CD4-positive, alpha-beta memory T cell (primary cell): ENCODE results near the gene TBL1X. TPM values are rescaled to one million over a fixed set of nuclear protein-coding genes. Genes with fewer than 3 reads are reported as not detected.

Experiments
- CTCF ChIA-PET: fragments of 350-600 bp; sonication (Branson Sonifier 250); formaldehyde crosslinking; loops from one replicate; lab custom pipeline; 2021; ENCODE audit warnings: inconsistent platforms; ENCODE audit not compliant: partially characterized antibody; lab: Charles Lee
- POLR2A ChIA-PET: fragments of 350-600 bp; sonication (Branson Sonifier 250); formaldehyde crosslinking; loops from one replicate; lab custom pipeline; 2021; ENCODE audit not compliant: partially characterized antibody; lab: Charles Lee
- DNase-seq, 5 donors: peaks; one replicate each; pipeline versions ENCODE4 v3.0.0 to v3.0.0-alpha.2; 2020 to 2022; ENCODE audit warnings: mixed read lengths in 1 of 5
- H3K27ac ChIP-seq: one replicate; pipeline ENCODE4 v1.7.0; 2013; ENCODE audit warnings: low read depth, low read length
- H3K27me3 ChIP-seq: 2 replicates; pipeline ENCODE4 v1.7.0; 2013; ENCODE audit warnings: mild to moderate bottlenecking, low read length, moderate library complexity; ENCODE audit not compliant: insufficient read depth
- H3K36me3 ChIP-seq: 2 replicates; pipeline ENCODE4 v1.7.0; 2013; ENCODE audit warnings: mild to moderate bottlenecking, low read length, moderate library complexity; ENCODE audit not compliant: insufficient read depth
- H3K4me1 ChIP-seq: 2 replicates; pipeline ENCODE4 v1.7.0; 2013; ENCODE audit warnings: mild to moderate bottlenecking, low read length, moderate library complexity; ENCODE audit not compliant: insufficient read depth
- H3K4me3 ChIP-seq, 2 donors: one replicate each; pipeline ENCODE4 v1.7.0; 2013; ENCODE audit warnings: low read length in 2 of 2, mild to moderate bottlenecking in 1 of 2
- H3K9me3 ChIP-seq, 2 donors: one replicate each; pipeline ENCODE4 v1.7.0; 2013; ENCODE audit warnings: low read length in 2 of 2, control low read depth in 1 of 2; ENCODE audit not compliant: control insufficient read depth in 1 of 2
- H3K27ac Mint-ChIP-seq, 7 donors: one replicate each; pipeline ENCODE4 v1.8.0; 2020 to 2021; ENCODE audit warnings: mixed read lengths in 7 of 7, mild to moderate bottlenecking in 6 of 7, inconsistent platforms in 3 of 7, moderate library complexity in 3 of 7
- H3K27me3 Mint-ChIP-seq, 2 donors: one replicate each; pipeline ENCODE4 v1.8.0; 2020 to 2021; ENCODE audit warnings: mixed read lengths in 2 of 2
- H3K36me3 Mint-ChIP-seq, 2 donors: one replicate each; pipeline ENCODE4 v1.8.0; 2020 to 2021; ENCODE audit warnings: mixed read lengths in 2 of 2, inconsistent platforms in 1 of 2, mild to moderate bottlenecking in 1 of 2
- H3K4me1 Mint-ChIP-seq, 4 donors: one replicate each; pipeline ENCODE4 v1.8.0; 2020 to 2021; ENCODE audit warnings: mixed read lengths in 4 of 4, mild to moderate bottlenecking in 1 of 4
- H3K4me3 Mint-ChIP-seq, 8 donors: one replicate each; pipeline ENCODE4 v1.8.0; 2020 to 2021; ENCODE audit warnings: mixed read lengths in 8 of 8, mild to moderate bottlenecking in 7 of 8, moderate library complexity in 6 of 8, inconsistent platforms in 3 of 8
- H3K9me3 Mint-ChIP-seq, 8 donors: one replicate each; pipeline ENCODE4 v1.8.0; 2020 to 2021; ENCODE audit warnings: mixed read lengths in 8 of 8, mild to moderate bottlenecking in 5 of 8, inconsistent platforms in 3 of 8, moderate library complexity in 1 of 8
- intact Hi-C: fragments of 100-400 bp; cut with micrococcal nuclease; formaldehyde crosslinking; loops from one replicate; pipeline ENCODE4 v1.15.1; 2023
- polyA plus RNA-seq, 2 donors: library from polyadenylated mRNA; unstranded; fragments of 300-500 nt; fragmentation: Illumina TruSeq; gene quantifications; one replicate each; pipeline ENCODE4 v1.2.3, GENCODE V29; 2021
- total RNA-seq, 2 experiments: library from RNA; stranded (reverse); gene quantifications; one replicate each; pipeline ENCODE4 v1.2.3, GENCODE V29; 2021

Gene TBL1X
- total and polyA plus RNA-seq, 4 experiments from 2014 or later: 6.1 to 50.5 (median 34.3) TPM

DNA sequence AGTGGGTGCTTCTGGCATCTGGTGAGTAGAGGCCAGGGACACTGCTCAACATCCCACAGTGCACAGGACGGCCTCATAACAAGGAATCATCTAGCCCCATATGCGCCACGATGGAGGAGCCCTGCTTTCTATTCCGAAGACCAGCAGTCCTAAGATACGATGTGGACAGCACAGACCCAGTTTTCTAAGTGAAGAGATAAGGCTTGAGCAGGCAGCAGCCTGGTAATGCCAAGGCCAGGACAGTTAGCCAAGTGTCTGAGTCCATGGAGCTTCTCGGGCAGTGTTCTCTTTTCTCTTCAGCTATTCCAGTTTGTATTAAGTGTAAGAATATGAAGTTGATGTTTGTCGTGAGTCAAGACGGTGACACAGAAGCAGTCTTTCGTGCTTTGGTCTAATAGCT is 112.7 kb downstream of the TBL1X start:
- H3K4me3 Mint-ChIP-seq: no peak overlapping the region
- Histone ChIP-seq H3K4me1 (peaks cover 11% of the 10 kb centered on the region), H3K9me3 (no peaks in the 10 kb centered on the region), H3K27ac (no peak overlapping the region), H3K4me3 (no peak overlapping the region), H3K27me3 (no peaks in the 10 kb centered on the region), H3K36me3 (no peaks in the 10 kb centered on the region)
- intact Hi-C loops: no loop called here
- H3K36me3 Mint-ChIP-seq: peaks cover 0 to 4% of the 10 kb centered on the region in 2 donors
- ChIA-PET CTCF (no interaction called here), POLR2A (no interaction called here)
- H3K9me3 Mint-ChIP-seq: peaks cover 0 to 1% (median 0%) of the 10 kb centered on the region in 8 donors
- DNase-seq: no peak
- H3K27me3 Mint-ChIP-seq: no peaks in the 10 kb centered on the region
- H3K4me1 Mint-ChIP-seq: peaks cover 6 to 24% (median 9%) of the 10 kb centered on the region in 4 donors
- peak overlapping the region in 1 of 7 donors; percentile 17 for H3K27ac Mint-ChIP-seq

DNA sequence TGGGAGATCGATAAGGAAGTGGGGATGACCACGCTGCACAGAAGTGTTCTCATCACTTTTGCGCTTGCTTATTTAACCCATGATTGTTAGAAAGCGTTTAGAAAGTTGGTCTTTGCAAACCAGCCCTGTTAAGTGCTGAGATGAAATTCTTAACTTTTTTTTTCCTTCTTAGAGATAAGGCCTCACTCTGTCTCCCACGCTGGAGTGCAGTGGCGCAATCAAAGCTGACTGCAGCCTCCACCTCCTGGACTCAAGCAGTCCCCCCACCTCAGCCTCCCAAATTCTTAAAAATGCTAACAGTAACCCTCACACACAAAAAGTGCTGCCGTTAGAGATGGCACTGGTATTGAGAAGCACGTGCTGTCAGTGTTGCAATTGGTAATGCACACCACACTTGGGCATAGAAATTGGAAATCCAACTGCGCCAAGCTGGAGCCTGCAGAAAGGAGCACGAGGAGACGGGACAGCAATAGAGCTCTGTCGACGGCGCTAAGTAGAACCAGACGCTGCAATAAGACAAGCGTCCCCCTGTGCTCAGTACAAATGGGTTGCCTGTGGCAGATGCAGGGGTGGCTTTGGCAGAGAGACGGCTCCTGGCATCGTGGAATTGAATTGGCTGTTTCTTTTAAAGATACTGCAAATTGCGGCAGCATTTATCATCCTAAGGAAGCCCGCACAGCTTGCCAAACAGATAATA is 113.4 kb downstream of the TBL1X start:
- H3K9me3 ChIP-seq: no peaks in the 10 kb centered on the region
- H3K27ac ChIP-seq: no peak overlapping the region
- Mint-ChIP-seq H3K9me3 (peaks cover 0 to 1% (median 0%) of the 10 kb centered on the region in 8 donors), H3K27ac (no peak overlapping the region), H3K27me3 (no peaks in the 10 kb centered on the region), H3K4me3 (no peak overlapping the region), H3K4me1 (peaks cover 5 to 22% (median 7%) of the 10 kb centered on the region in 4 donors), H3K36me3 (peaks cover 0 to 4% of the 10 kb centered on the region in 2 donors)
- H3K4me3 ChIP-seq: no peak overlapping the region
- no peaks in the 10 kb centered on the region for H3K36me3 ChIP-seq
- intact Hi-C loops: no loop called here
- POLR2A ChIA-PET: no interaction called here
- H3K4me1 ChIP-seq: peaks cover 5% of the 10 kb centered on the region
- no peak for DNase-seq
- no peaks in the 10 kb centered on the region for H3K27me3 ChIP-seq
- CTCF ChIA-PET: no interaction called here

DNA sequence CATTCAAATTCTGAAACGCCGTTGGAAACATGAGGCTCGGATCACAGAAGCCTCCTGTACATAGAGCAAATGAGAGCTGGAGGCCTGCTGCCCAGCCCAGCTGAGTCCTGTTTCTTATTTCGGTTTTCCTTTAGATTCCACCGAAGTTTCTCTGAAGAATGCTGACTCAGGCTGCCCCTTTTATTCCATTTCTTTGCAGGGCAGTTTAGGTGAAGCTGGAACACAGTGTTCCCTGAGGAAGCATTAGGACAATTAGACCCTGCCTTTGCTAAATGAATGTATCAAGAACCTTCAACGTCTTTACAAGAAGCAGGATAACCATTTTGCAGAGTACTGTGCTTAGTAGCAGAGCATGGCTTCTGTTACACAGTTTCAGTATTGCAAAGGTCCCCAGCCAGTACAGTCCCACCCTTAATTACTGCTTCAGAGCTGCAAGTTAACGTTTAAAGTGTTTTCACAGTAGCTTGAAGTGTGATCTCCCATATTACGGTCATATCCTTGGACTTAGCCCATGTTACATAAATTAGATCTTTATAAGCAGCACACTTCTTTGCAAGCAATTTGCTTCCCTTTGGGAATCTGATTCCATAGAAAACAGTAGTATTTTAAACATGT is 117.0 kb downstream of the TBL1X start:
- Mint-ChIP-seq H3K27me3 (no peaks in the 10 kb centered on the region), H3K36me3 (peaks cover 2 to 7% of the 10 kb centered on the region in 2 donors), H3K4me3 (no peak overlapping the region), H3K27ac (no peak overlapping the region), H3K9me3 (peaks cover 0 to 4% (median 0%) of the 10 kb centered on the region in 8 donors), H3K4me1 (peaks cover 0 to 25% (median 8%) of the 10 kb centered on the region in 4 donors)
- Histone ChIP-seq H3K27me3 (no peaks in the 10 kb centered on the region), H3K27ac (no peak overlapping the region), H3K36me3 (no peaks in the 10 kb centered on the region), H3K4me1 (no peaks in the 10 kb centered on the region), H3K4me3 (no peak overlapping the region), H3K9me3 (no peaks in the 10 kb centered on the region)
- POLR2A ChIA-PET: no interaction called here
- CTCF ChIA-PET: no interaction called here
- intact Hi-C loops: no loop called here
- no peak for DNase-seq

DNA sequence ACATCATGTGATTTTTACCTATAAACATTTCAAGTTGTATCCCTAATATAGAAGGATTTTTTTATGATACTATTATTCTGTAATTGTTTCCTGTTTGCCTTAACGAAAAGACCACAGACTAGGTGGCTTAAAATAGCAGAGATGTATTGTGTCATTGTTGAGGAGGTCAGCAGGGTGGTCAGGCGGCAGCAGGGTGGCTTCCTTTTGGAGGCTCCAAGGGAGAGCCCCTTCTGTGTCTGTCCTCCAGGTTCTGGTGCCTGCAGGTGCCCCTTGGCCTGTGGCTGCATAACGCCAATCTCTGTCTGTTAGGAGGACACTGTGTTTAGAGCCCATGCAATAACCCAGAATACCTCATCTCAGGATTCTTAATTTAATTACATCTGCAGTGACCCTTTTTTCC is 118.1 kb downstream of the TBL1X start:
- ChIA-PET CTCF (no interaction called here), POLR2A (no interaction called here)
- DNase-seq: no peak
- Mint-ChIP-seq H3K4me3 (no peak overlapping the region), H3K36me3 (peaks cover 2 to 7% of the 10 kb centered on the region in 2 donors), H3K27ac (no peak overlapping the region), H3K9me3 (peaks cover 0 to 5% (median 0%) of the 10 kb centered on the region in 8 donors), H3K4me1 (peaks cover 0 to 25% (median 8%) of the 10 kb centered on the region in 4 donors), H3K27me3 (no peaks in the 10 kb centered on the region)
- Histone ChIP-seq H3K9me3 (no peaks in the 10 kb centered on the region), H3K4me1 (no peaks in the 10 kb centered on the region), H3K36me3 (no peaks in the 10 kb centered on the region), H3K4me3 (no peak overlapping the region), H3K27me3 (no peaks in the 10 kb centered on the region), H3K27ac (no peak overlapping the region)
- intact Hi-C loops: no loop called here

DNA sequence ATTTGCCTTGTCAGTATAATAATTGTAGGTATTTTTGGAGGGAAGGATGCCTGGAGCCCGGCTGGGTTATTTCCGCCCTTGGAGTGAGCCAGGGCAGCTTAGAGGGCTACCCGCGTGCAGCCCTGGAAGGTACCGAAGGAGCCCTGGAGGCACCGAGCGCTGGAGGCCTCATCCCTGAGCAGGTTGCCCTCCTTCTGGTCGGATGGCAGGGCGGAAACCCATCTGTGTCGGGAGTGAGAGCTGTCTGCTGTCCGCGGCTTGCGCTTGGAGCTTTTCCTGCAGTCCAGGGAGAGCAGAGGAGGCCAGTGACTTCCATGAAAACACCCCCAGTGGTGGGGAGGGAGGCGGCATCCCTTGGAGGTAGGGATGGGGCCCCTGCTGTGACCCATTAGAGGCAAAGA is 122.1 kb downstream of the TBL1X start:
- no peak overlapping the region for H3K27ac Mint-ChIP-seq
- no peak overlapping the region for H3K4me3 Mint-ChIP-seq
- peaks cover 2 to 12% of the 10 kb centered on the region in 2 donors for H3K36me3 Mint-ChIP-seq
- ChIA-PET CTCF (no interaction called here), POLR2A (no interaction called here)
- Histone ChIP-seq H3K4me3 (no peak overlapping the region), H3K27ac (no peak overlapping the region), H3K9me3 (no peaks in the 10 kb centered on the region), H3K27me3 (no peaks in the 10 kb centered on the region), H3K36me3 (no peaks in the 10 kb centered on the region), H3K4me1 (no peaks in the 10 kb centered on the region)
- H3K9me3 Mint-ChIP-seq: peaks cover 0 to 15% (median 5%) of the 10 kb centered on the region in 8 donors
- peaks cover 0 to 10% (median 6%) of the 10 kb centered on the region in 4 donors for H3K4me1 Mint-ChIP-seq
- H3K27me3 Mint-ChIP-seq: no peaks in the 10 kb centered on the region
- DNase-seq: no peak
- intact Hi-C loops: no loop called here

DNA sequence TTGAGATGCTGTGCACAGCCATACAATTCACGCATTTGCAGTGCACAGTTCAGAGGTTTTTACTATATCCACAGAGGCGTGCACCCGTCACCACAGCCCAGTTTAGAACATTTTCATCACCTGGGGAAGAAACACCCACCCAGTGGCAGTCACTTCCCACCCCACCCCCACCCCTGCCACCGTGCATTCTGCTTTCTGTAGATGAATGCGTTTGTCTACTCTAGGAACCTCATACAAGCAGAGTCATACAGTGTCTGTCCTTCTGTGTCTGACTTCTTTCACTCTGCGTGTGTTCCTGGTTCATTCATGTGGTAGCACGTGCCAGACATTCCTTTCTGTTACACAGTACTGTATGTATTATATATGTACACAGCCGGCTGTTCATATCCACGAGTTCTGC is 122.8 kb downstream of the TBL1X start:
- intact Hi-C loops: no loop called here
- Histone ChIP-seq H3K9me3 (no peaks in the 10 kb centered on the region), H3K4me3 (no peak overlapping the region), H3K27ac (no peak overlapping the region), H3K27me3 (no peaks in the 10 kb centered on the region), H3K4me1 (no peaks in the 10 kb centered on the region), H3K36me3 (no peaks in the 10 kb centered on the region)
- H3K9me3 Mint-ChIP-seq: peaks cover 0 to 17% (median 5%) of the 10 kb centered on the region in 8 donors
- CTCF ChIA-PET: no interaction called here
- POLR2A ChIA-PET: no interaction called here
- DNase-seq: no peak
- peaks cover 2 to 19% of the 10 kb centered on the region in 2 donors for H3K36me3 Mint-ChIP-seq
- H3K4me1 Mint-ChIP-seq: peaks cover 3 to 10% (median 5%) of the 10 kb centered on the region in 4 donors
- H3K27ac Mint-ChIP-seq: no peak overlapping the region
- no peaks in the 10 kb centered on the region for H3K27me3 Mint-ChIP-seq
- no peak overlapping the region for H3K4me3 Mint-ChIP-seq

DNA sequence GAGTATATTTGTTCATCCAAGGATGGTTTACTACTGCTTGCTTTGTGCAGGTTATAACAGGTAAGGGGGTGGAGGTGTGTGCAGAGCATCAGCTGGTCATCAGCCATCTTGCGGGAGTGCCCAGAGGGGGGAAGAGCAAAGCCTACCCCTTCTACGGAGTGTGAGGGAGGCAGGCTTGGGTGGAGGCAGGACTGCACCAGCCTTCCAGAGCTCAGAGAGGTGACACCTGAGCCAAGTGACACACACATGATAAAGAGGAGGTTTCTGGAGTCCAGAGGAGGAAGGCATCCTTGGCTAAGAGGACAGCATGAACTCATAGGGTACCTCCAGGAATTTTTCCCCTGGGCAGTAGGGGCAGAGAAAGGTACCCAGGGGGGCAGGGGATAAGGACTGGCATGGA is 126.6 kb downstream of the TBL1X start:
- Mint-ChIP-seq H3K9me3 (peaks cover 0 to 17% (median 5%) of the 10 kb centered on the region in 8 donors), H3K27me3 (no peaks in the 10 kb centered on the region), H3K4me1 (peaks cover under 1 to 6% (median 2%) of the 10 kb centered on the region in 4 donors), H3K36me3 (peaks cover 2 to 17% of the 10 kb centered on the region in 2 donors), H3K27ac (peak overlapping the region in 1 of 7 donors; percentile 23), H3K4me3 (no peak overlapping the region)
- Histone ChIP-seq H3K36me3 (no peaks in the 10 kb centered on the region), H3K27me3 (no peaks in the 10 kb centered on the region), H3K27ac (no peak overlapping the region), H3K9me3 (no peaks in the 10 kb centered on the region), H3K4me3 (no peak overlapping the region), H3K4me1 (no peaks in the 10 kb centered on the region)
- no peak for DNase-seq
- POLR2A ChIA-PET: no interaction called here
- CTCF ChIA-PET: no interaction called here
- intact Hi-C loops: no loop called here
